ENCODE data around the gene EPN2. TPM values are rescaled to one million over a fixed set of nuclear protein-coding genes. Genes with fewer than 3 reads are reported as not detected.

The EPN2 gene
- total RNA-seq, 1 experiment from 2014 or later: 57.8 TPM

- no peak overlapping the region for H3K27ac ChIP-seq (ENCODE audit: insufficient read length, low read depth, low read length)
- no CpG with 5 or more reads among the region's 4 CpGs for WGBS (ENCODE audit: extremely low coverage, insufficient read length, low lambda C conversion rate)
- H3K4me2 ChIP-seq (ENCODE audit: insufficient read depth, insufficient read length, low read length): no peak overlapping the region
- H2AFZ ChIP-seq (ENCODE audit: low read length): no peak overlapping the region
- H3K23ac ChIP-seq (ENCODE audit: insufficient read length, low read depth, low read length): no peak overlapping the region
- no peak overlapping the region for H4K8ac ChIP-seq (replicated peaks; ENCODE audit: insufficient read length, low read depth, low read length)
- no peaks in the 10 kb centered on the region for H3K27me3 ChIP-seq (ENCODE audit: insufficient read depth, low read length)
- H3K4ac ChIP-seq (ENCODE audit: low read depth, low read length): no peak overlapping the region
- TF ChIP-seq CTCF (conservative IDR thresholded peaks at IDR 0.05): no peak
- no peak overlapping the region for H3K14ac ChIP-seq (ENCODE audit: insufficient read depth, low read length)
- H3T11ph ChIP-seq (ENCODE audit: low read length): no peak overlapping the region
- H2AK5ac ChIP-seq (ENCODE audit: insufficient read length, low read length): no peak overlapping the region
- H3K4me1 ChIP-seq (ENCODE audit: insufficient read depth, low read length): peaks cover 5% of the 10 kb centered on the region; the same call in 1 of the 2 replicates
- H3K27me3 Mint-ChIP-seq (ENCODE audit: low read depth): no peaks in the 10 kb centered on the region
- no peak overlapping the region for H4K91ac ChIP-seq (ENCODE audit: insufficient read length, low read depth, low read length)
- peaks cover 26 to 28% of the 10 kb centered on the region in 2 experiments for H3K4me1 Mint-ChIP-seq
- no peaks in the 10 kb centered on the region for H3K9me3 ChIP-seq (ENCODE audit: control insufficient read depth, low read depth, low read length)
- no peak overlapping the region for H2BK20ac ChIP-seq (ENCODE audit: low read depth, low read length, poor library complexity, severe bottlenecking)
- no peak overlapping the region for H3K4me3 Mint-ChIP-seq
- no peak overlapping the region for H3K56ac ChIP-seq (ENCODE audit: insufficient read length, low read depth, low read length)
- no peak overlapping the region for H2BK120ac ChIP-seq (ENCODE audit: low read depth, low read length, poor library complexity, severe bottlenecking)
- peaks cover 12 to 17% (median 12%) of the 10 kb centered on the region in 3 experiments; a peak in 6 of 7 replicates for H3K36me3 Mint-ChIP-seq (ENCODE audit: insufficient read depth in 1 of 3, low read depth in 3 of 3)
- H3K23me2 ChIP-seq (ENCODE audit: insufficient read length, low read depth, low read length, poor library complexity, severe bottlenecking): no peaks in the 10 kb centered on the region
- peak overlapping the region in 1 of 3 experiments; percentile 71; a peak in 1 of 7 replicates for H3K27ac Mint-ChIP-seq
- no peak overlapping the region for H3K18ac ChIP-seq (ENCODE audit: insufficient read length, low read depth, low read length)
- H3K9ac ChIP-seq (ENCODE audit: extremely low read depth, insufficient read length, low read length): no peak overlapping the region
- H4K20me1 ChIP-seq (ENCODE audit: control insufficient read depth, insufficient read depth, insufficient read length): peaks cover 3% of the 10 kb centered on the region
- H2BK5ac ChIP-seq (ENCODE audit: insufficient read length, low read length): no peak overlapping the region
- H3K9me3 Mint-ChIP-seq: no peaks in the 10 kb centered on the region
- no peak overlapping the region for H4K5ac ChIP-seq (ENCODE audit: insufficient read length, low read depth, low read length)
- H3K79me1 ChIP-seq (ENCODE audit: insufficient read depth, low read depth, low read length, poor library complexity, severe bottlenecking): peaks cover 3% of the 10 kb centered on the region
- no peaks in the 10 kb centered on the region for H3K79me2 ChIP-seq (ENCODE audit: insufficient read depth, low read length)
- no peak for DNase-seq
- no peak overlapping the region for H2BK15ac ChIP-seq (ENCODE audit: low read depth, low read length)
- H2BK12ac ChIP-seq (ENCODE audit: insufficient read length, low read depth, low read length): no peak overlapping the region
Measured at GRCh38 chr17:19292377-19292711, 55.2 kb downstream of the EPN2 start.

Data from H9 (cell line).